ENCODE results near the gene AOC3. TPM values are rescaled to one million over a fixed set of nuclear protein-coding genes. Genes with fewer than 3 reads are reported as not detected.

AOC3 gene
- total and polyA plus RNA-seq, 2 of the 13 experiments (the other 11 are each of a cell fraction or from before 2014, with no cell fraction given), result 8.7 to 51.7 TPM

DNA sequence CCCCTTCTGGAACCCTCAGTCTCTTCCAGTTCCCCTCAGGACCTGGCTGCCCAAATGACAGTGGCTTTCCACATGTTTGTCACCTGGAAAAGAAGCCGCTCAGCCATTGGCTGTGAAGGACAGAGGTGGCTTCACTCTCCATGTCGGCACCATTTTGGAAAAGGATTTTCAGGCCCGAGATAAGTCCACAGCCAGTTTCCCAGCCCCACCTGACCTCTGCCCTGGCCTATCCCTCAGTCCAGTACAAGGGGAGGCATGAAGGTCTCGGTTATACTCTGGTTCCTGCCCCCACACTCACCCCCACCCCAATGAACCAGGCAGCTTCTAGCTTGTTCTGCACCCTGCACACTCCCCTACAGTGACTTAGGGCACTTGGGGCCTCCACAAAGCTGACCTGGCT is 15.2 kb downstream of the AOC3 start (continued):
- TF ChIP-seq, protein P1, sequence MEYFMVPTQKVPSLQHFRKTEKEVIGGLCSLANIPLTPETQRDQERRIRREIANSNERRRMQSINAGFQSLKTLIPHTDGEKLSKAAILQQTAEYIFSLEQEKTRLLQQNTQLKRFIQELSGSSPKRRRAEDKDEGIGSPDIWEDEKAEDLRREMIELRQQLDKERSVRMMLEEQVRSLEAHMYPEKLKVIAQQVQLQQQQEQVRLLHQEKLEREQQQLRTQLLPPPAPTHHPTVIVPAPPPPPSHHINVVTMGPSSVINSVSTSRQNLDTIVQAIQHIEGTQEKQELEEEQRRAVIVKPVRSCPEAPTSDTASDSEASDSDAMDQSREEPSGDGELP (IDR thresholded peaks at IDR 0.05; ENCODE audit: borderline replicate concordance, low read depth), result peak; percentile 6; the same call in 1 of the 2 replicates
- TF ChIP-seq, protein P2, sequence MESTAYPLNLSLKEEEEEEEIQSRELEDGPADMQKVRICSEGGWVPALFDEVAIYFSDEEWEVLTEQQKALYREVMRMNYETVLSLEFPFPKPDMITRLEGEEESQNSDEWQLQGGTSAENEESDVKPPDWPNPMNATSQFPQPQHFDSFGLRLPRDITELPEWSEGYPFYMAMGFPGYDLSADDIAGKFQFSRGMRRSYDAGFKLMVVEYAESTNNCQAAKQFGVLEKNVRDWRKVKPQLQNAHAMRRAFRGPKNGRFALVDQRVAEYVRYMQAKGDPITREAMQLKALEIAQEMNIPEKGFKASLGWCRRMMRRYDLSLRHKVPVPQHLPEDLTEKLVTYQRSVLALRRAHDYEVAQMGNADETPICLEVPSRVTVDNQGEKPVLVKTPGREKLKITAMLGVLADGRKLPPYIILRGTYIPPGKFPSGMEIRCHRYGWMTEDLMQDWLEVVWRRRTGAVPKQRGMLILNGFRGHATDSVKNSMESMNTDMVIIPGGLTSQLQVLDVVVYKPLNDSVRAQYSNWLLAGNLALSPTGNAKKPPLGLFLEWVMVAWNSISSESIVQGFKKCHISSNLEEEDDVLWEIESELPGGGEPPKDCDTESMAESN (CRISPR knock-in tag; conservative IDR thresholded peaks at IDR 0.05), result 0 out of 2 replicates have a peak, but pooled peaks have one; percentile 2
- TF ChIP-seq, protein P3, sequence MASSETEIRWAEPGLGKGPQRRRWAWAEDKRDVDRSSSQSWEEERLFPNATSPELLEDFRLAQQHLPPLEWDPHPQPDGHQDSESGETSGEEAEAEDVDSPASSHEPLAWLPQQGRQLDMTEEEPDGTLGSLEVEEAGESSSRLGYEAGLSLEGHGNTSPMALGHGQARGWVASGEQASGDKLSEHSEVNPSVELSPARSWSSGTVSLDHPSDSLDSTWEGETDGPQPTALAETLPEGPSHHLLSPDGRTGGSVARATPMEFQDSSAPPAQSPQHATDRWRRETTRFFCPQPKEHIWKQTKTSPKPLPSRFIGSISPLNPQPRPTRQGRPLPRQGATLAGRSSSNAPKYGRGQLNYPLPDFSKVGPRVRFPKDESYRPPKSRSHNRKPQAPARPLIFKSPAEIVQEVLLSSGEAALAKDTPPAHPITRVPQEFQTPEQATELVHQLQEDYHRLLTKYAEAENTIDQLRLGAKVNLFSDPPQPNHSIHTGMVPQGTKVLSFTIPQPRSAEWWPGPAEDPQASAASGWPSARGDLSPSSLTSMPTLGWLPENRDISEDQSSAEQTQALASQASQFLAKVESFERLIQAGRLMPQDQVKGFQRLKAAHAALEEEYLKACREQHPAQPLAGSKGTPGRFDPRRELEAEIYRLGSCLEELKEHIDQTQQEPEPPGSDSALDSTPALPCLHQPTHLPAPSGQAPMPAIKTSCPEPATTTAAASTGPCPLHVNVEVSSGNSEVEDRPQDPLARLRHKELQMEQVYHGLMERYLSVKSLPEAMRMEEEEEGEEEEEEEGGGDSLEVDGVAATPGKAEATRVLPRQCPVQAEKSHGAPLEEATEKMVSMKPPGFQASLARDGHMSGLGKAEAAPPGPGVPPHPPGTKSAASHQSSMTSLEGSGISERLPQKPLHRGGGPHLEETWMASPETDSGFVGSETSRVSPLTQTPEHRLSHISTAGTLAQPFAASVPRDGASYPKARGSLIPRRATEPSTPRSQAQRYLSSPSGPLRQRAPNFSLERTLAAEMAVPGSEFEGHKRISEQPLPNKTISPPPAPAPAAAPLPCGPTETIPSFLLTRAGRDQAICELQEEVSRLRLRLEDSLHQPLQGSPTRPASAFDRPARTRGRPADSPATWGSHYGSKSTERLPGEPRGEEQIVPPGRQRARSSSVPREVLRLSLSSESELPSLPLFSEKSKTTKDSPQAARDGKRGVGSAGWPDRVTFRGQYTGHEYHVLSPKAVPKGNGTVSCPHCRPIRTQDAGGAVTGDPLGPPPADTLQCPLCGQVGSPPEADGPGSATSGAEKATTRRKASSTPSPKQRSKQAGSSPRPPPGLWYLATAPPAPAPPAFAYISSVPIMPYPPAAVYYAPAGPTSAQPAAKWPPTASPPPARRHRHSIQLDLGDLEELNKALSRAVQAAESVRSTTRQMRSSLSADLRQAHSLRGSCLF (CRISPR knock-in tag; IDR thresholded peaks at IDR 0.05; ENCODE audit: borderline replicate concordance), result no peak
- TF ChIP-seq ATF7-NPFF (CRISPR knock-in tag; IDR thresholded peaks at IDR 0.05; ENCODE audit: low read depth), result peak; percentile 24; the same call in 1 of the 2 replicates
- TF ChIP-seq ZNF17 (CRISPR knock-in tag; IDR thresholded peaks at IDR 0.05), result 0 out of 2 replicates have a peak, but pooled peaks have one; percentile 29
- TF ChIP-seq, protein P4, sequence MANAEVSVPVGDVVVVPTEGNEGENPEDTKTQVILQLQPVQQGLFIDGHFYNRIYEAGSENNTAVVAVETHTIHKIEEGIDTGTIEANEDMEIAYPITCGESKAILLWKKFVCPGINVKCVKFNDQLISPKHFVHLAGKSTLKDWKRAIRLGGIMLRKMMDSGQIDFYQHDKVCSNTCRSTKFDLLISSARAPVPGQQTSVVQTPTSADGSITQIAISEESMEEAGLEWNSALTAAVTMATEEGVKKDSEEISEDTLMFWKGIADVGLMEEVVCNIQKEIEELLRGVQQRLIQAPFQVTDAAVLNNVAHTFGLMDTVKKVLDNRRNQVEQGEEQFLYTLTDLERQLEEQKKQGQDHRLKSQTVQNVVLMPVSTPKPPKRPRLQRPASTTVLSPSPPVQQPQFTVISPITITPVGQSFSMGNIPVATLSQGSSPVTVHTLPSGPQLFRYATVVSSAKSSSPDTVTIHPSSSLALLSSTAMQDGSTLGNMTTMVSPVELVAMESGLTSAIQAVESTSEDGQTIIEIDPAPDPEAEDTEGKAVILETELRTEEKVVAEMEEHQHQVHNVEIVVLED (CRISPR knock-in tag; IDR thresholded peaks at IDR 0.05; ENCODE audit: borderline replicate concordance), result 0 out of 2 replicates have a peak, but pooled peaks have one; percentile 14
- TF ChIP-seq, protein P5, sequence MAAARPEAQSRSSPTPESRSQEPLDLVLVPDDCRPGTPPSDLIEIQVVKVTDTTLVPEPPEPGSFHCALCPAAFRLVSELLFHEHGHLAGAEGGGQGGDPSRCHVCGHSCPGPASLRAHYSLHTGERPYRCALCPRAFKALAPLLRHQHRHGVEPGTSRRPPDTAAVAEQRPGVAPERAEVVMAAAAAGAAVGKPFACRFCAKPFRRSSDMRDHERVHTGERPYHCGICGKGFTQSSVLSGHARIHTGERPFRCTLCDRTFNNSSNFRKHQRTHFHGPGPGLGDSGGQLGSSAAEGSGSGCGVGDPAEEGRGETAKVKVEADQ (CRISPR knock-in tag; IDR thresholded peaks at IDR 0.05; ENCODE audit: borderline replicate concordance), result 0 out of 2 replicates have a peak, but pooled peaks have one; percentile 28
- 0 out of 2 replicates have a peak, but pooled peaks have one; percentile 10 for TF ChIP-seq ZNF747 (CRISPR knock-in tag; IDR thresholded peaks at IDR 0.05; ENCODE audit: borderline replicate concordance)
- TF ChIP-seq, protein P6, sequence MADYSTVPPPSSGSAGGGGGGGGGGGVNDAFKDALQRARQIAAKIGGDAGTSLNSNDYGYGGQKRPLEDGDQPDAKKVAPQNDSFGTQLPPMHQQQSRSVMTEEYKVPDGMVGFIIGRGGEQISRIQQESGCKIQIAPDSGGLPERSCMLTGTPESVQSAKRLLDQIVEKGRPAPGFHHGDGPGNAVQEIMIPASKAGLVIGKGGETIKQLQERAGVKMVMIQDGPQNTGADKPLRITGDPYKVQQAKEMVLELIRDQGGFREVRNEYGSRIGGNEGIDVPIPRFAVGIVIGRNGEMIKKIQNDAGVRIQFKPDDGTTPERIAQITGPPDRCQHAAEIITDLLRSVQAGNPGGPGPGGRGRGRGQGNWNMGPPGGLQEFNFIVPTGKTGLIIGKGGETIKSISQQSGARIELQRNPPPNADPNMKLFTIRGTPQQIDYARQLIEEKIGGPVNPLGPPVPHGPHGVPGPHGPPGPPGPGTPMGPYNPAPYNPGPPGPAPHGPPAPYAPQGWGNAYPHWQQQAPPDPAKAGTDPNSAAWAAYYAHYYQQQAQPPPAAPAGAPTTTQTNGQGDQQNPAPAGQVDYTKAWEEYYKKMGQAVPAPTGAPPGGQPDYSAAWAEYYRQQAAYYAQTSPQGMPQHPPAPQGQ (CRISPR knock-in tag; IDR thresholded peaks at IDR 0.05; ENCODE audit: borderline replicate concordance), result 0 out of 2 replicates have a peak, but pooled peaks have one; percentile 33
- TF ChIP-seq, protein P7, sequence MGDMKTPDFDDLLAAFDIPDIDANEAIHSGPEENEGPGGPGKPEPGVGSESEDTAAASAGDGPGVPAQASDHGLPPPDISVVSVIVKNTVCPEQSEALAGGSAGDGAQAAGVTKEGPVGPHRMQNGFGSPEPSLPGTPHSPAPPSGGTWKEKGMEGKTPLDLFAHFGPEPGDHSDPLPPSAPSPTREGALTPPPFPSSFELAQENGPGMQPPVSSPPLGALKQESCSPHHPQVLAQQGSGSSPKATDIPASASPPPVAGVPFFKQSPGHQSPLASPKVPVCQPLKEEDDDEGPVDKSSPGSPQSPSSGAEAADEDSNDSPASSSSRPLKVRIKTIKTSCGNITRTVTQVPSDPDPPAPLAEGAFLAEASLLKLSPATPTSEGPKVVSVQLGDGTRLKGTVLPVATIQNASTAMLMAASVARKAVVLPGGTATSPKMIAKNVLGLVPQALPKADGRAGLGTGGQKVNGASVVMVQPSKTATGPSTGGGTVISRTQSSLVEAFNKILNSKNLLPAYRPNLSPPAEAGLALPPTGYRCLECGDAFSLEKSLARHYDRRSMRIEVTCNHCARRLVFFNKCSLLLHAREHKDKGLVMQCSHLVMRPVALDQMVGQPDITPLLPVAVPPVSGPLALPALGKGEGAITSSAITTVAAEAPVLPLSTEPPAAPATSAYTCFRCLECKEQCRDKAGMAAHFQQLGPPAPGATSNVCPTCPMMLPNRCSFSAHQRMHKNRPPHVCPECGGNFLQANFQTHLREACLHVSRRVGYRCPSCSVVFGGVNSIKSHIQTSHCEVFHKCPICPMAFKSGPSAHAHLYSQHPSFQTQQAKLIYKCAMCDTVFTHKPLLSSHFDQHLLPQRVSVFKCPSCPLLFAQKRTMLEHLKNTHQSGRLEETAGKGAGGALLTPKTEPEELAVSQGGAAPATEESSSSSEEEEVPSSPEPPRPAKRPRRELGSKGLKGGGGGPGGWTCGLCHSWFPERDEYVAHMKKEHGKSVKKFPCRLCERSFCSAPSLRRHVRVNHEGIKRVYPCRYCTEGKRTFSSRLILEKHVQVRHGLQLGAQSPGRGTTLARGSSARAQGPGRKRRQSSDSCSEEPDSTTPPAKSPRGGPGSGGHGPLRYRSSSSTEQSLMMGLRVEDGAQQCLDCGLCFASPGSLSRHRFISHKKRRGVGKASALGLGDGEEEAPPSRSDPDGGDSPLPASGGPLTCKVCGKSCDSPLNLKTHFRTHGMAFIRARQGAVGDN (CRISPR knock-in tag; IDR thresholded peaks at IDR 0.05), result peak; percentile 76

Data from HepG2 (cell line).